Pulmonary artery endothelial cell (primary cell): Measurements from ENCODE around the gene DNAJB9. TPM values are rescaled to one million over a fixed set of nuclear protein-coding genes. Genes with fewer than 3 reads are reported as not detected.

Experiments used
- DNase-seq: peaks from one replicate; pipeline ENCODE4 v3.0.0-alpha.2; 2011; ENCODE audit warnings: low read depth, low spot score
- total RNA-seq: library from RNA; depleted of rRNA; stranded (reverse); fragments of >200 nt; gene quantifications from 2 replicates; pipeline ENCODE4 v1.2.3, GENCODE V29; 2014

DNAJB9 gene
- total RNA-seq, 1 donor from 2014 or later = 28.8 TPM

- DNase-seq = no peak
Measured at GRCh38 chr7:108568801-108569380, 783 bp upstream of the DNAJB9 start.

- peak; percentile 11 for DNase-seq
Measured at GRCh38 chr7:108570146-108570755, 577 bp downstream of the DNAJB9 start.

GRCh38 chr7:108572480-108572879 lies 2.8 kb downstream of the DNAJB9 start:
- no peak for DNase-seq

- DNase-seq = no peak
Measured at GRCh38 chr7:108575156-108575555, 5.5 kb downstream of the DNAJB9 start.

- no peak for DNase-seq
Measured at GRCh38 chr7:108576116-108576515, 6.4 kb downstream of the DNAJB9 start.

- DNase-seq = no peak
Measured at GRCh38 chr7:108578937-108579336, 9.3 kb downstream of the DNAJB9 start.

GRCh38 chr7:108580298-108580697 lies 10.6 kb downstream of the DNAJB9 start:
- no peak for DNase-seq

- no peak for DNase-seq
Measured at GRCh38 chr7:108581655-108582491, 12.2 kb downstream of the DNAJB9 start.

- no peak for DNase-seq
Measured at GRCh38 chr7:108584211-108584610, 14.5 kb downstream of the DNAJB9 start.

- DNase-seq = no peak
Measured at GRCh38 chr7:108585843-108586242, 16.2 kb downstream of the DNAJB9 start.

GRCh38 chr7:108586274-108586710 lies 16.6 kb downstream of the DNAJB9 start:
- DNase-seq = no peak

- no peak for DNase-seq
Measured at GRCh38 chr7:108589199-108589598, 19.5 kb downstream of the DNAJB9 start.

GRCh38 chr7:108589874-108590273 lies 20.2 kb downstream of the DNAJB9 start:
- no peak for DNase-seq

GRCh38 chr7:108590606-108591005 lies 20.9 kb downstream of the DNAJB9 start:
- no peak for DNase-seq

- no peak for DNase-seq
Measured at GRCh38 chr7:108592646-108593201, 23.1 kb downstream of the DNAJB9 start.

- no peak for DNase-seq
Measured at GRCh38 chr7:108596560-108596959, 26.9 kb downstream of the DNAJB9 start.

- DNase-seq = no peak
Measured at GRCh38 chr7:108598153-108598552, 28.5 kb downstream of the DNAJB9 start.

GRCh38 chr7:108598914-108599580 lies 29.4 kb downstream of the DNAJB9 start:
- DNase-seq = no peak

- no peak for DNase-seq
Measured at GRCh38 chr7:108600399-108600798, 30.7 kb downstream of the DNAJB9 start.

- no peak for DNase-seq
Measured at GRCh38 chr7:108603656-108604306, 34.1 kb downstream of the DNAJB9 start.
